Endodermal cell (in vitro differentiated cells): ENCODE results near the gene SULT1C2. TPM values are rescaled to one million over a fixed set of nuclear protein-coding genes. Genes with fewer than 3 reads are reported as not detected.

Experiments
- DNase-seq: peaks from one replicate; pipeline ENCODE4 v3.0.0-alpha.2; 2017
- H3K27ac ChIP-seq: 2 replicates; pipeline ENCODE4 v1.5.1; 2013; ENCODE audit warnings: mild to moderate bottlenecking, low read depth, low read length, moderate library complexity
- H3K27me3 ChIP-seq: 2 replicates; pipeline ENCODE4 v1.6.1; 2013; ENCODE audit warnings: mild to moderate bottlenecking, low read length, moderate library complexity; ENCODE audit not compliant: insufficient read depth, control insufficient read depth, poor library complexity, severe bottlenecking
- H3K36me3 ChIP-seq: 2 replicates; pipeline ENCODE4 v1.7.0; 2013; ENCODE audit warnings: mild to moderate bottlenecking, low read length, moderate library complexity; ENCODE audit not compliant: control insufficient read depth, insufficient read depth
- H3K4me1 ChIP-seq: one replicate; pipeline ENCODE4 v1.7.0; 2013; ENCODE audit warnings: low read length; ENCODE audit not compliant: control insufficient read depth, insufficient read depth
- H3K4me3 ChIP-seq: 2 replicates; pipeline ENCODE4 v1.5.1; 2013; ENCODE audit warnings: mild to moderate bottlenecking, low read length, moderate library complexity
- H3K9ac ChIP-seq: 2 replicates; pipeline ENCODE4 v1.6.1; 2013; ENCODE audit warnings: mild to moderate bottlenecking, low read length, moderate library complexity; ENCODE audit not compliant: poor library complexity, severe bottlenecking; ENCODE audit errors: extremely low read depth
- H3K9me3 ChIP-seq: 2 replicates; pipeline ENCODE4 v1.6.1; 2013; ENCODE audit warnings: mild to moderate bottlenecking, low read length, moderate library complexity; ENCODE audit not compliant: control insufficient read depth
- H3K27ac Mint-ChIP-seq: 2 replicates; pipeline ENCODE4 v1.8.0; 2020; ENCODE audit warnings: mixed read lengths
- H3K27me3 Mint-ChIP-seq: 2 replicates; pipeline ENCODE4 v1.8.0; 2021; ENCODE audit warnings: mild to moderate bottlenecking, mixed read lengths; ENCODE audit not compliant: insufficient read depth
- H3K36me3 Mint-ChIP-seq: 2 replicates; pipeline ENCODE4 v1.8.0; 2020; ENCODE audit warnings: low read depth, mixed read lengths
- H3K4me1 Mint-ChIP-seq: 2 replicates; pipeline ENCODE4 v1.8.0; 2020; ENCODE audit warnings: mixed read lengths
- H3K4me3 Mint-ChIP-seq: 2 replicates; pipeline ENCODE4 v1.8.0; 2020; ENCODE audit warnings: mild to moderate bottlenecking, moderate library complexity, mixed read lengths
- H3K9me3 Mint-ChIP-seq: 2 replicates; pipeline ENCODE4 v1.8.0; 2020; ENCODE audit warnings: mild to moderate bottlenecking, mixed read lengths
- WGBS, 2 experiments: methylation state at CpG; one replicate each; pipeline versions ENCODE4 v1.1.5 to v1.1.7; 2013; ENCODE audit warnings: missing lambda C conversion rate in 2 of 2, mixed read lengths in 1 of 2; ENCODE audit not compliant: insufficient coverage in 1 of 2, insufficient read length in 1 of 2; 5-methylcytosine and 5-hydroxymethylcytosine counted together
- total RNA-seq, 2 donors: library from RNA; stranded (reverse); fragmentation: NEBNext Ultra II Directional in 1 of 2; extraction: Animal tissue kit (Norgen Biotek cat#: 25700) in 1 of 2; gene quantifications; 2 replicates in 1 of 2; 3 replicates in 1 of 2; pipeline ENCODE4 v1.2.1, GENCODE V29; 2021
- TF ChIP-seq, protein P1 (sequence below): fragments of 200-600 bp; sonication (generic); conservative IDR thresholded peaks from 2 replicates; pipeline ENCODE4 v1.5.0; 2021; ENCODE audit warnings: antibody characterized with exemption, mild to moderate bottlenecking

Gene SULT1C2
- total RNA-seq, 2 donors from 2014 or later = 0.62 to 1.00 TPM

DNA sequence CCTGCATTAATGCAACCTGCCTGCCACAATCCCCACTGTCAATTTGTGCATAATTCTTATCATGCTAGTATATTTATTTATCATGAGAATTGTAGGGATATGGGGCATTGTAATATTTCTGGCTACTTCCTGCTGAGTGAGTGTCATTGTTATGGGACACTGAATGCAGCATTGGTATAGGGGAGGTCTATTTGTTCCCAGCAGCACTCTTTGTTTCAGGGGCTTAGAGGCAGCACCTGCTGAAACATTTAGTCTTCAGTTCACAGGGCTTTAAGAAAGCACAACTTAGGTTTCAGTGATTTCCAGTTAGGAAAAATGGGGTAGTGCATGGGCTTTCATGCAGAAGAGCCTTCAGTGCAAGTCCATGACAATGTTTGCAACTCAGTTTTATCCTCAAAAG is 25.3 kb upstream of the SULT1C2 start:
- no peak for DNase-seq
- H3K36me3 ChIP-seq = no peaks in the 10 kb centered on the region
- Mint-ChIP-seq H3K27me3 (no peaks in the 10 kb centered on the region), H3K36me3 (no peaks in the 10 kb centered on the region), H3K27ac (no peak overlapping the region), H3K4me3 (no peak overlapping the region), H3K4me1 (no peaks in the 10 kb centered on the region), H3K9me3 (no peaks in the 10 kb centered on the region)
- no peak overlapping the region for H3K9ac ChIP-seq
- TF ChIP-seq, protein P1, sequence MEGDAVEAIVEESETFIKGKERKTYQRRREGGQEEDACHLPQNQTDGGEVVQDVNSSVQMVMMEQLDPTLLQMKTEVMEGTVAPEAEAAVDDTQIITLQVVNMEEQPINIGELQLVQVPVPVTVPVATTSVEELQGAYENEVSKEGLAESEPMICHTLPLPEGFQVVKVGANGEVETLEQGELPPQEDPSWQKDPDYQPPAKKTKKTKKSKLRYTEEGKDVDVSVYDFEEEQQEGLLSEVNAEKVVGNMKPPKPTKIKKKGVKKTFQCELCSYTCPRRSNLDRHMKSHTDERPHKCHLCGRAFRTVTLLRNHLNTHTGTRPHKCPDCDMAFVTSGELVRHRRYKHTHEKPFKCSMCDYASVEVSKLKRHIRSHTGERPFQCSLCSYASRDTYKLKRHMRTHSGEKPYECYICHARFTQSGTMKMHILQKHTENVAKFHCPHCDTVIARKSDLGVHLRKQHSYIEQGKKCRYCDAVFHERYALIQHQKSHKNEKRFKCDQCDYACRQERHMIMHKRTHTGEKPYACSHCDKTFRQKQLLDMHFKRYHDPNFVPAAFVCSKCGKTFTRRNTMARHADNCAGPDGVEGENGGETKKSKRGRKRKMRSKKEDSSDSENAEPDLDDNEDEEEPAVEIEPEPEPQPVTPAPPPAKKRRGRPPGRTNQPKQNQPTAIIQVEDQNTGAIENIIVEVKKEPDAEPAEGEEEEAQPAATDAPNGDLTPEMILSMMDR = no peak
- H3K4me3 ChIP-seq = no peak overlapping the region
- no peak overlapping the region for H3K27ac ChIP-seq
- H3K27me3 ChIP-seq = no peaks in the 10 kb centered on the region
- no peaks in the 10 kb centered on the region for H3K9me3 ChIP-seq
- no peaks in the 10 kb centered on the region for H3K4me1 ChIP-seq

DNA sequence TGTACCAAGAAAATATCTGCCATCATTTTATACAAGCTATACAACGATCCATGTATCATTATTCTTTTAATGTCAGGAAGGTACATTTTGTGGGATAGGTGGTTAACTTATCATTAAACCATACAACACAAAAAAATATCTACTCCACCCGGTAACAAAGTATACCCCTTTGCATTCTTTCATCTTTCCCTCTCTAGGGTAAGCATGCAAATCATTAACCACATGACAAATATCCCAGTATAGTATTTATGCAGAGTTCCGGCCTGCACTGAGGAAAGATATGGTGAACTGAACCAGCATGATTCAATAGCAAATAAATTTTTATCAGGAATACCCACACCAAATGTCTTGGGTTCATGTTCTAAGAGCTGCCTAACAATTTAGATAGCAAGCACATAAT is 22.5 kb upstream of the SULT1C2 start:
- Histone ChIP-seq H3K36me3 (no peaks in the 10 kb centered on the region), H3K9ac (no peak overlapping the region), H3K4me1 (no peaks in the 10 kb centered on the region), H3K9me3 (no peaks in the 10 kb centered on the region), H3K4me3 (no peak overlapping the region), H3K27me3 (no peaks in the 10 kb centered on the region), H3K27ac (no peak overlapping the region)
- no peaks in the 10 kb centered on the region for H3K9me3 Mint-ChIP-seq
- no peaks in the 10 kb centered on the region for H3K27me3 Mint-ChIP-seq
- no peak for DNase-seq
- no peaks in the 10 kb centered on the region for H3K4me1 Mint-ChIP-seq
- H3K27ac Mint-ChIP-seq = no peak overlapping the region
- WGBS, 2 experiments = 70 to 100% methylated on average over 1 to 2 of the region's 3 CpGs
- TF ChIP-seq, protein P1 = no peak
- H3K4me3 Mint-ChIP-seq = no peak overlapping the region
- no peaks in the 10 kb centered on the region for H3K36me3 Mint-ChIP-seq

DNA sequence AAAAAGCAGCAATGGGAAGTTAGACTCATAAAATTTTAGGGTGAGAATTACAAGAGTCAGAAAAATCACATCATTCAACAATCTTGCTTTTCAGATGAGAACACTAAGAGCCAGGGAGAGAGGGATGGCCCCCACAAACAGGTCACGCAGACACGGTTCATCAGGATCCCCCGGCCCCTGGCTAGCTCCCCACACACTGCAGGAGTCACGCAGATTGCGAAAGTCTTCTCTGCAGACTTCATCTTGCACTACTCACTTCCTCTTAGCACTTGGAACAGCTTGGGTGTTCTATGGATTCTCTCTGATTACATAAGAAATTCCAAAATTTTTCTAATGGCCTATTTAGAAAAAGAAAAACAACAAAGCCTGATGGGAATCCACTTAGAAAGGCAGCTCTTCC is 21.6 kb upstream of the SULT1C2 start:
- H3K36me3 ChIP-seq = no peaks in the 10 kb centered on the region
- Mint-ChIP-seq H3K4me3 (no peak overlapping the region), H3K36me3 (no peaks in the 10 kb centered on the region), H3K9me3 (no peaks in the 10 kb centered on the region), H3K27ac (no peak overlapping the region), H3K27me3 (no peaks in the 10 kb centered on the region), H3K4me1 (no peaks in the 10 kb centered on the region)
- no peaks in the 10 kb centered on the region for H3K4me1 ChIP-seq
- H3K27me3 ChIP-seq = no peaks in the 10 kb centered on the region
- no peak overlapping the region for H3K27ac ChIP-seq
- no peak overlapping the region for H3K9ac ChIP-seq
- TF ChIP-seq, protein P1 = no peak
- 84 to 95% methylated on average over 4 to 5 of the region's 5 CpGs for WGBS, 2 experiments
- H3K4me3 ChIP-seq = no peak overlapping the region
- H3K9me3 ChIP-seq = no peaks in the 10 kb centered on the region
- DNase-seq = no peak
